WTC11 (cell line): ENCODE results near the gene GBA2. TPM values are rescaled to one million over a fixed set of nuclear protein-coding genes. Genes with fewer than 3 reads are reported as not detected.

ENCODE experiments used
- ATAC-seq: fragments of 200-7000 bp; cut with Tn5 transposase; 2 replicates; pipeline ENCODE4 v1.10.0; 2021; ENCODE audit warnings: mild to moderate bottlenecking, moderate library complexity
- CTCF ChIA-PET: fragments of 300-600 bp; sonication (Branson Sonifier 250); formaldehyde crosslinking; loops from one replicate; lab custom pipeline; 2021; ENCODE audit warnings: antibody characterized with exemption; lab: Charles Lee
- POLR2A ChIA-PET: fragments of 350-600 bp; sonication (Branson Sonifier 250); formaldehyde crosslinking; loops from one replicate; lab custom pipeline; 2021; ENCODE audit warnings: antibody characterized with exemption; lab: Charles Lee
- DNase-seq: peaks from one replicate; pipeline ENCODE4 v3.0.0; 2021; ENCODE audit warnings: low spot score
- H3K27ac Mint-ChIP-seq: 2 replicates; pipeline ENCODE4 v1.8.0; 2021; ENCODE audit warnings: mixed read lengths
- H3K27me3 Mint-ChIP-seq: 2 replicates; pipeline ENCODE4 v1.8.0; 2021; ENCODE audit warnings: low read depth, mild to moderate bottlenecking, moderate library complexity, mixed read lengths
- H3K36me3 Mint-ChIP-seq: 2 replicates; pipeline ENCODE4 v1.8.0; 2021; ENCODE audit warnings: mixed read lengths
- H3K4me1 Mint-ChIP-seq: 2 replicates; pipeline ENCODE4 v1.8.0; 2022; ENCODE audit warnings: mixed read lengths
- H3K4me3 Mint-ChIP-seq: 2 replicates; pipeline ENCODE4 v1.8.0; 2021; ENCODE audit warnings: mild to moderate bottlenecking, moderate library complexity, mixed read lengths
- H3K9me3 Mint-ChIP-seq: 2 replicates; pipeline ENCODE4 v1.8.0; 2021; ENCODE audit warnings: mixed read lengths
- AFF4 ChIP-seq: sonication (generic); formaldehyde crosslinking; IDR thresholded peaks from 2 replicates; pipeline ENCODE4 v1.8.1; 2023; ENCODE audit warnings: mild to moderate bottlenecking, missing genetic modification reagents, borderline replicate concordance
- ATF1 ChIP-seq: sonication (generic); formaldehyde crosslinking; IDR thresholded peaks from 2 replicates; pipeline ENCODE4 v1.8.1; 2023; ENCODE audit warnings: mild to moderate bottlenecking, moderate library complexity, missing genetic modification reagents
- CBFB ChIP-seq: sonication (generic); formaldehyde crosslinking; IDR thresholded peaks from 2 replicates; pipeline ENCODE4 v1.8.1; 2022; ENCODE audit warnings: mild to moderate bottlenecking, low read depth, missing genetic modification reagents
- CREB1 ChIP-seq: sonication (generic); formaldehyde crosslinking; IDR thresholded peaks from 2 replicates; pipeline ENCODE4 v1.8.0; 2023; ENCODE audit warnings: mild to moderate bottlenecking, missing genetic modification reagents
- ELF4 ChIP-seq: sonication (generic); formaldehyde crosslinking; IDR thresholded peaks from 2 replicates; pipeline ENCODE4 v1.8.1; 2022; ENCODE audit warnings: low read depth, mild to moderate bottlenecking, moderate library complexity, missing genetic modification reagents
- FOXP1 ChIP-seq: sonication (generic); formaldehyde crosslinking; IDR thresholded peaks from 2 replicates; pipeline ENCODE4 v1.8.0; 2022; ENCODE audit warnings: missing genetic modification reagents, mild to moderate bottlenecking, moderate library complexity, borderline replicate concordance
- MLX ChIP-seq: sonication (generic); formaldehyde crosslinking; IDR thresholded peaks from 2 replicates; pipeline ENCODE4 v1.8.1; 2023; ENCODE audit warnings: mild to moderate bottlenecking, missing genetic modification reagents, moderate library complexity
- MXD4 ChIP-seq: fragments of 250-450 bp; sonication (Bioruptor Pico); IDR thresholded peaks from 2 replicates; pipeline ENCODE4 v1.8.0; 2021; ENCODE audit warnings: mild to moderate bottlenecking, moderate library complexity, borderline replicate concordance
- NR2C2 ChIP-seq: sonication (generic); formaldehyde crosslinking; IDR thresholded peaks from 2 replicates; pipeline ENCODE4 v1.8.0; 2022; ENCODE audit warnings: mild to moderate bottlenecking, missing genetic modification reagents
- SMAD3 ChIP-seq: sonication (generic); formaldehyde crosslinking; IDR thresholded peaks from 2 replicates; pipeline ENCODE4 v1.8.0; 2022; ENCODE audit warnings: missing genetic modification reagents, mild to moderate bottlenecking, borderline replicate concordance
- SOX15 ChIP-seq: fragments of 250-450 bp; sonication (Bioruptor Pico); IDR thresholded peaks from 2 replicates; pipeline ENCODE4 v1.9.0; 2021; ENCODE audit warnings: mild to moderate bottlenecking
- TCF7 ChIP-seq: sonication (generic); formaldehyde crosslinking; IDR thresholded peaks from 2 replicates; pipeline ENCODE4 v1.8.0; 2022; ENCODE audit warnings: mild to moderate bottlenecking, low read depth, missing genetic modification reagents, moderate library complexity
- TEAD1 ChIP-seq: sonication (generic); formaldehyde crosslinking; IDR thresholded peaks from 2 replicates; pipeline ENCODE4 v1.8.0; 2022; ENCODE audit warnings: mild to moderate bottlenecking, missing genetic modification reagents
- TEAD4 ChIP-seq: sonication (generic); formaldehyde crosslinking; IDR thresholded peaks from 2 replicates; pipeline ENCODE4 v1.8.0; 2022; ENCODE audit warnings: mild to moderate bottlenecking, missing genetic modification reagents
- ZNF317 ChIP-seq: sonication (generic); formaldehyde crosslinking; IDR thresholded peaks from 2 replicates; pipeline ENCODE4 v1.8.1; 2023; ENCODE audit warnings: low read depth, mild to moderate bottlenecking, moderate library complexity, missing genetic modification reagents, borderline replicate concordance
- ZNF416 ChIP-seq: fragments of 250-450 bp; sonication (Bioruptor Pico); IDR thresholded peaks from 2 replicates; pipeline ENCODE4 v1.9.0; 2021; ENCODE audit warnings: mild to moderate bottlenecking, inconsistent platforms
- ZNF423 ChIP-seq: fragments of 250-450 bp; sonication (Bioruptor Pico); IDR thresholded peaks from 2 replicates; pipeline ENCODE4 v2.1.2; 2022; ENCODE audit warnings: mild to moderate bottlenecking, moderate library complexity
- ZNF671 ChIP-seq: fragments of 250-450 bp; sonication (Bioruptor Pico); IDR thresholded peaks from 2 replicates; pipeline ENCODE4 v1.8.0; 2021; ENCODE audit warnings: mild to moderate bottlenecking
- total RNA-seq: library from RNA; stranded (reverse); gene quantifications from 3 replicates; pipeline ENCODE4 v1.2.3, GENCODE V29; 2021
- TF ChIP-seq, protein P1 (sequence below): sonication (generic); formaldehyde crosslinking; IDR thresholded peaks from 2 replicates; pipeline ENCODE4 v1.8.0; 2023; ENCODE audit warnings: mild to moderate bottlenecking, missing genetic modification reagents
- TF ChIP-seq, protein P2 (sequence below): fragments of 250-450 bp; sonication (Bioruptor Pico); IDR thresholded peaks from 2 replicates; pipeline ENCODE4 v1.9.0; 2021; ENCODE audit warnings: mild to moderate bottlenecking

The GBA2 gene
- total RNA-seq, 1 experiment from 2014 or later, result 104 TPM

- no peak for TF ChIP-seq AFF4 (CRISPR knock-in tag)
- no peak for TF ChIP-seq CREB1 (CRISPR knock-in tag)
- TF ChIP-seq TCF7 (CRISPR knock-in tag), result no peak
- no peak for TF ChIP-seq CBFB (CRISPR knock-in tag)
- TF ChIP-seq NR2C2, result no peak
Observed at GRCh38 chr9:35743452-35743851, 5.6 kb downstream of the GBA2 start (continued).

DNA sequence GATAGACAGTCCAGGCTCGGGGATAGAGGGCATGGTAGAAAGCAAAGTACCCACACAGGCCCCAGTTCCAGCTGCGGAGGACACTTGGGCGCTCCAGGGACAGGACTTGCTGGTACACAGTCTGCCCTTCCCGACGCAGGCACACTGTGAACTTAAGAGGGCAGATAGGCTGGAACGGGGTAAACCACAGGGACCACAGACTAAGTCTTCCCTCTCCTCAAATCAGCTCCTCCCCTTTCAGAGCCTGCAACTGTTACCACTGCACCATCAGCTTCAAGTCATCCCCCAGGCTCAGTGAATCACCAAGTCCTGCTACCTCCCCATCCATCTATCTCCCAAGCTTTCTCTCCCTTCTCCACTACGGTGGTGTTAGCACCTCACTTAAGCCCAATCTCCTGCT, 7.3 kb downstream of the GBA2 start:
- no peak overlapping the region for H3K4me3 Mint-ChIP-seq

GRCh38 chr9:35740243-35740642, 8.8 kb downstream of the GBA2 start:
- TF ChIP-seq ZNF317 (CRISPR knock-in tag), result no peak
- TF ChIP-seq, all 79 proteins: peak for 0
- ATAC-seq, result no peak
- ChIA-PET POLR2A (interaction anchor here (1.2 to 1.4 kb wide), 2 partner anchors 9 to 10 kb away, joined by 3 read pairs; partner anchors contain the start of gene TLN1), CTCF (interaction anchor here (1.7 kb wide), 1 partner anchor 16 kb away, joined by 8 read pairs; no protein-coding TSS in a partner anchor)
- no peaks in the 10 kb centered on the region for H3K27me3 Mint-ChIP-seq
- no peaks in the 10 kb centered on the region for H3K9me3 Mint-ChIP-seq
- H3K27ac Mint-ChIP-seq, result no peak overlapping the region; the same call in 1 of the 2 replicates
- peaks cover 77% of the 10 kb centered on the region for H3K36me3 Mint-ChIP-seq
- no peaks in the 10 kb centered on the region for H3K4me1 Mint-ChIP-seq
- no peak for DNase-seq
- H3K4me3 Mint-ChIP-seq, result no peak overlapping the region

More for the DNA sequence above, 7.3 kb downstream of the GBA2 start:
- Mint-ChIP-seq H3K36me3 (peaks cover 74% of the 10 kb centered on the region), H3K9me3 (no peaks in the 10 kb centered on the region), H3K27me3 (no peaks in the 10 kb centered on the region), H3K27ac (0 out of 2 replicates have a peak overlapping the region, but pooled peaks have one; percentile 9), H3K4me1 (peaks cover 10% of the 10 kb centered on the region)
- CTCF ChIA-PET, result interaction anchor here (0.9 kb wide), 1 partner anchor 81 kb away, joined by 4 read pairs; no protein-coding TSS in a partner anchor
- DNase-seq, result no peak
- POLR2A ChIA-PET, result no interaction called here
- no peak for ATAC-seq
- no peak for TF ChIP-seq TEAD4 (CRISPR knock-in tag)
- no peak for TF ChIP-seq FOXP1 (CRISPR knock-in tag)
- TF ChIP-seq ZNF671 (CRISPR knock-in tag), result no peak
- TF ChIP-seq, protein P1, sequence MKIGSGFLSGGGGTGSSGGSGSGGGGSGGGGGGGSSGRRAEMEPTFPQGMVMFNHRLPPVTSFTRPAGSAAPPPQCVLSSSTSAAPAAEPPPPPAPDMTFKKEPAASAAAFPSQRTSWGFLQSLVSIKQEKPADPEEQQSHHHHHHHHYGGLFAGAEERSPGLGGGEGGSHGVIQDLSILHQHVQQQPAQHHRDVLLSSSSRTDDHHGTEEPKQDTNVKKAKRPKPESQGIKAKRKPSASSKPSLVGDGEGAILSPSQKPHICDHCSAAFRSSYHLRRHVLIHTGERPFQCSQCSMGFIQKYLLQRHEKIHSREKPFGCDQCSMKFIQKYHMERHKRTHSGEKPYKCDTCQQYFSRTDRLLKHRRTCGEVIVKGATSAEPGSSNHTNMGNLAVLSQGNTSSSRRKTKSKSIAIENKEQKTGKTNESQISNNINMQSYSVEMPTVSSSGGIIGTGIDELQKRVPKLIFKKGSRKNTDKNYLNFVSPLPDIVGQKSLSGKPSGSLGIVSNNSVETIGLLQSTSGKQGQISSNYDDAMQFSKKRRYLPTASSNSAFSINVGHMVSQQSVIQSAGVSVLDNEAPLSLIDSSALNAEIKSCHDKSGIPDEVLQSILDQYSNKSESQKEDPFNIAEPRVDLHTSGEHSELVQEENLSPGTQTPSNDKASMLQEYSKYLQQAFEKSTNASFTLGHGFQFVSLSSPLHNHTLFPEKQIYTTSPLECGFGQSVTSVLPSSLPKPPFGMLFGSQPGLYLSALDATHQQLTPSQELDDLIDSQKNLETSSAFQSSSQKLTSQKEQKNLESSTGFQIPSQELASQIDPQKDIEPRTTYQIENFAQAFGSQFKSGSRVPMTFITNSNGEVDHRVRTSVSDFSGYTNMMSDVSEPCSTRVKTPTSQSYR (CRISPR knock-in tag), result no peak
- TF ChIP-seq TEAD1 (CRISPR knock-in tag), result no peak

GRCh38 chr9:35738924-35739323, 10.1 kb downstream of the GBA2 start:
- no peak overlapping the region for H3K4me3 Mint-ChIP-seq
- H3K9me3 Mint-ChIP-seq, result no peaks in the 10 kb centered on the region
- POLR2A ChIA-PET, result no interaction called here
- no peak for ATAC-seq
- H3K36me3 Mint-ChIP-seq, result peaks cover 74% of the 10 kb centered on the region
- H3K4me1 Mint-ChIP-seq, result no peaks in the 10 kb centered on the region
- no peak overlapping the region for H3K27ac Mint-ChIP-seq
- no peaks in the 10 kb centered on the region for H3K27me3 Mint-ChIP-seq
- no peak for DNase-seq
- CTCF ChIA-PET, result interaction anchor here (0.5 to 1.7 kb wide), 2 partner anchors 17 to 127 kb away, joined by 3 to 8 read pairs; no protein-coding TSS in a partner anchor
- TF ChIP-seq ATF1 (no peak), ZNF416 (CRISPR knock-in tag) (no peak), SOX15 (no peak), MXD4 (CRISPR knock-in tag) (no peak), SMAD3 (no peak), ZNF423 (no peak), MLX (CRISPR knock-in tag) (no peak), ELF4 (CRISPR knock-in tag) (no peak)
- TF ChIP-seq, protein P2, sequence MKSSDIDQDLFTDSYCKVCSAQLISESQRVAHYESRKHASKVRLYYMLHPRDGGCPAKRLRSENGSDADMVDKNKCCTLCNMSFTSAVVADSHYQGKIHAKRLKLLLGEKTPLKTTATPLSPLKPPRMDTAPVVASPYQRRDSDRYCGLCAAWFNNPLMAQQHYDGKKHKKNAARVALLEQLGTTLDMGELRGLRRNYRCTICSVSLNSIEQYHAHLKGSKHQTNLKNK (CRISPR knock-in tag), result no peak
- TF ChIP-seq, all 79 proteins: peak for 0
